Germinal center (tissue), 1 donor: ENCODE data around the gene C1QL1.
"Not testable (repeated sequence)": the region's sequence is repeated elsewhere in the genome, so short reads cannot be mapped to it uniquely, and the experiment has no call there.

Experiments used
- DNase-seq: peaks from one replicate; pipeline ENCODE4 v3.0.0; 2012; ENCODE audit warnings: mixed read lengths, low spot score

Gene C1QL1

DNA sequence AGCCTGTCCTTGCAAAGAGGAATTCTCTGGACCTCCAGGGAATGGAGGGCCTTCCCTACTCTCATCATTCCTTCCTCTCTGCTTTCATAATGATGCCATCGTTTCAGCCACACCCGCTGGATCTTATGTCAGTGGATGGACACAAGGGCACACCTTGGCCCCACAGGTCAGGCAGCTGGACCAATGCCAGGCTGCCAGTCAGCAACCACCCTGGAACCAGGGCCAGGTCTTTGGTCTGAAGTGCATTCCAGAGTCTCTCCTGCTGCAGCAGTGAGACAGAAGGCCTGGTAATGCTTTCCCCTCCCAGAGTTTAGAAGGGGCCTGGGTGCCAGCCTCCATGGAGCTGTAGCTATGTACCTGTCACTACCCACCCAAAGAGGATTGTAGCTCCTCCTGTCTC is 7.4 kb downstream of the C1QL1 start:
- no peak for DNase-seq

GRCh38 chr17:44959821-44960531 is 8.1 kb downstream of the C1QL1 start:
- no peak for DNase-seq

- DNase-seq, result no peak
Measured at GRCh38 chr17:44956998-44957981, 10.8 kb downstream of the C1QL1 start.

GRCh38 chr17:44955674-44956425 is 12.3 kb downstream of the C1QL1 start:
- DNase-seq, result no peak

DNA sequence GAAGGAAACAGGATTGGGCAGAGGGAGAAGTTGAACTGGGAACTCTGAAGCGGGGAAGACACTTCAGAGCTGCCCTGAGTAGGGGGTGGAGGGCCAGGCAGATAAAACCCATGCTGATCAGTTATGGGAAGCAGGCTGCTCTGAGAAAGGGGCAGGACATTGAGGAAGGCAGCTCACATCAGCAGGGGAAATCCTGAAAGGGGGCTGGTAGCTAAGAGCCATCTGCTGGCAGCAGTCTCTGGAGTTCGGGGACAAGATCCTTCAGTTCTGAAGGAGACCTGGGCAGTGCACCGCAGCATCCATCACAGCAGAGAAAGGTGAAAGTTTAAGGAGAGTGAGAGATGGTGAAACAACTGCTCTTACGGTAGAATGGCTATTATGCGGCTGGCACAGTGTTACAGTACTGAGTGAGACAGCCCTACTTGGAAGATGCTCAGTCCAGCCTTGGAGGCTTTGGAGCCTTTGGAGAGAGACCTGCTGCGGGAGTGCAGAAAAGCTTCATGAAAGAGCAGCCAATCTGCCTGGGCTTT is 15.1 kb downstream of the C1QL1 start:
- DNase-seq, result no peak

DNA sequence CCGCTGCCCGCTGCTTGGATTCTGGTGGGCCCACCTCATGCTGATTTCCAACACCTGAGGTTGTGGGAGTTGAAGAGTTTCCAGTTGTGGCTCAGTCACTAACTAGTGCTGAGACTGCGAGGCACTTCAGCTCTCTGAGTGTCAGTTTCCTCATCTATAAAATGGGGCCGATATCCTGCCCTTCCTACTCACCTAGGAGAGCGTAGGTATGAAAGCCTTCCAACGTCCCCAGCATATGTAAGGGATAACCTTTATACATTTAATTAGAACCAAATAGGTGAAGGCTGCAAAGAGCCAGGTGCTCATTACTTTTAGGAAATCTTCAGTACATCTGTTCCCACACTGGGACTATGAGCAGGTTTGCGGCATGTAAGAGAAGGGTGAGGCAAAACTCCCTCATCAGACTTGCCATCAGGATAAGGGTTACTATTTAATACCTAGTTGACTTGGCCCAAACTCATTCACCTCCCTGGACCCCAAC is 19.7 kb downstream of the C1QL1 start:
- no peak for DNase-seq

DNA sequence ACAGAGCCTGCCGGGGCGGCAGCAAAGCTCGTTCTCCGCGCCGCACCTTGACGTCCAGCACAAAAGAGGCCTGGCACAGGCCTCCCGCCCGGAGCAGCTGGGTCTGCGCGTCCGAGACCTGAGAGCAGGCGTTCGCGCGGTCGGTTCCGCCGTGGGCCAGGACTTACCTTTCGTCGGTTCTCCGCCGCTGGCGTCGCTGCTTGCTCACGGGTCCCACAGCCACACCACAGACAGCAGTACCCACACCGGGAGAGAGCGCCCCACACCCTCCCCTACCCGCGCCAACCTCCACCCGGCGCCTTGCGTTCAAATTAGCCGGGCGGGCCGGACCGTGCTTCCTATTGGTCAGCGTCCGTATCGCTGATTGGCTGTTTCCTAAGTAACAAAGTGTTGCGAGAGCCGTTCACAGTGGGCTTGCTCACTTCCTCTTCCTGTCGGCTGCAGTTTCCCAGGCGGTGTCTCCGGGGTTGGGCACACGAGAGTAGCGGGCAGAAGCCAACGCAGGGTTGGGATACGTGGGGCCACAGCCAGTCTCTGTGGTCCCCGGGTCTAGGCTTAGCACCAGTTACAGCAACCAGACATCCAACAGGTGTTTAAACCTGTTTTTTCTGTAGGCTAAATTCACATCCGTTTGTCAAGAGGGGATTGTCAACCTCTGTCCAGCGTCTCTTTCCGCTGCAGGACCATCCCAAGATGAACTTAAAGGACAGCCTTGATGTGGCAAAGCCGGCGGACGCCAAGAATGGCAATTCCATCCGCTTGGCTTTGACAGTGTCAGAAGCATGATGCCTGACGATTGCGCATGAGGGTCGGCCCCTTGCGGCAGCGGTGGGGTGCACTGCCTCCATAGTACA is 20.4 kb downstream of the C1QL1 start, which contains the start of gene KIF18B:
Gene KIF18B (minus strand): TSS at position 313 of the 854 bp plus-strand sequence. CDS start 11,429 bp downstream, outside the sequence.
- DNase-seq, result peak; percentile 99

- DNase-seq, result not testable (repeated sequence)
Measured at GRCh38 chr17:44945652-44946051, 22.5 kb downstream of the C1QL1 start.

DNA sequence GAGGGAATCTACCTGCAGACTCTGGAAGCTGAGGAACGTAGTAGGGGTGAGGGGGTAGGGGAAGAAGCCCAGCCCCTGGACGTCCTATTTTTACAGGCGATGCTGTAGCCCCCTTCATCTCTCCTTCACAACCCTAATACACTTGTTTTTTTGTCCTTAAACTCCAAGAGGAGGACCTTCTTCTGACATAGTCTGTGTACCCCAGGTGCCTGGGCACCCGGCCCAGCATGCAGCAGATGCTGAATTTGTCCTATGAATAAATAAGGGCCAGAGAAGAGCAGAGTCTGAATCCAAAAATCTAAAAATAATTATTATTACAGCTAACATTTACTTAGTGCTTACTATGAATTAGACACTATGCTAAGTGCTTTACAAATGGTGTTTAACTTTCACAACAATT is 25.6 kb downstream of the C1QL1 start:
- DNase-seq, result no peak

DNA sequence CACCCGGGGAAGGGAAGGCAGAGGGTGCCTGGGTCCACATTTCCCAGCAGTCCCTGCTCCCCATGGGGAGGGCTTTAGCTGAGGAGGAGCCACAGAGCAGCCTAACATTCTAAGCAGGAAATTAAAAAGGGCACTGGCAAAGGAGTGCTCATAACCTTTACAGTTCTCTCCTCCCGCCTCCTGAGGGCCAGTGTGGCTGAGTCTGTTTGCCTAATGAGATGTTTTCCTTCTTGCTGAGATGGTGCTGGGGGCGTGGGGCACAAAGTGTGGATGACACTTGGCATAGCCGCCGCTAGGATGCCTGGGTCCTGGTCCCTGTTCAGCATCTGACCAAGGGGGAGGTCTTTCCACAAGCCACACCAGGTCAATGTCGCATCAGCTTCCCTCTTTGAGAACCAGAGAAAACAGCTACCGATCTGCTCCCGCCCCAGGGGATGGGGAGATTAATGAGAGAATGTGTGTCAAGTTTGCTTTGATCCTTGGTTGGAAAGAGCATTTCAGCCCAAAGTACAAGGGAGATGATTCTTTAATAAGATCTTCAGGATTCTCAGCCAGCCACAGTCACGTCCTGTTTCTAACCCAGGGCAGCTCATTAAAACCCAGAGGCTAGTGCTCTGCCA is 26.3 kb downstream of the C1QL1 start:
- no peak for DNase-seq

DNA sequence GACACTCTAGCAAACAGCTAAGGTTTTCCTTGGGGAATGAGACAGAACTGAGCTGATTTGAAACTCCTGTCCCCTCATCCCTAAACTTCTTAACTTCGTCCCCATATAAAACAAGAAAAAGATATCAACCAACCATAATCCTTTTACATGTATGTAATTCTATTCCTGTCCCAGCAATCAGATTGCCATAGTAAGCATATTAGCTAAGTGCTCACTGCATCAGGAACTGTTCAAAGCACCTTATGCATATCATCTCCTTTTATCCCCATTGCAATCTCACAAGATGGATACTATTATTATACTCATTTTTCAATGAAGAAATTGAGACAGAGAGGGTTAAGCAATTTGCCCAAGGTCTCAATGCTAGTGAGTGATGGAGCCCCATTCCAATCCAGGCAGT is 27.3 kb downstream of the C1QL1 start:
- no peak for DNase-seq

GRCh38 chr17:44940317-44940716 is 27.8 kb downstream of the C1QL1 start:
- no peak for DNase-seq

GRCh38 chr17:44935116-44935515 is 33.0 kb downstream of the C1QL1 start:
- DNase-seq, result no peak

DNA sequence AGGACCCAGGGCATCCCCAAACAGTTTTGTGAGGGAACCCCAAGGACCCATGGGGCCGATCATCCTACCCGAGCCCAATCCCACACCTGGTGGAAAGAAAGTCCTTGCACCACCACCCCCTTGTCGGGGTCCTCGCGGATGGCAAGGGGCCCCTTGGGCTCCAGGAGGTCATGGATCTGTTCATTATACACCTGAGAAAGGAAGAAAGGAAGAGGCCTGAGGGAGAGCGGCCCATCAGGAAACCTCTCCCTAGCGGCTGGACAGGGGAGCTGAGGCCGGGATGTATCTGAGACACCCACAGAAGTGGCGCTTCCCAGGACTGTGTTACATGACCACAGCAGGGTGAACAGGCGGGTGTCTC is 33.4 kb downstream of the C1QL1 start:
- no peak for DNase-seq

GRCh38 chr17:44933824-44934744 is 34.0 kb downstream of the C1QL1 start:
- no peak for DNase-seq

DNA sequence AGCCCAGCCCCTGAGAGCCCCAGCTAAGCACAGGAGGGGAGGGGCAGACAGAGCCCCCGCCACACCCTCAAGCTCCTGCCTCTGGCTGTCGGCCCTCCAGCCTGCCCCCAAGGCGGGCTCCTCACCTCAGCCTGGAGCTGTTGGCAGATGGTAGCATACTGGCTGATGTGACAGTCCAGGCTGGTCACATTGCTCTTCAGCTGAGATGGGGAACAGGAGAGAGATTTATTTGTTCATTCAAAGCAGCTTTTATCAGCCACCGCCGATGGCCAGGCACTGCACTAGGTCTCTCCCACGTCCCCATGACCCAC is 35.4 kb downstream of the C1QL1 start:
- no peak for DNase-seq

DNA sequence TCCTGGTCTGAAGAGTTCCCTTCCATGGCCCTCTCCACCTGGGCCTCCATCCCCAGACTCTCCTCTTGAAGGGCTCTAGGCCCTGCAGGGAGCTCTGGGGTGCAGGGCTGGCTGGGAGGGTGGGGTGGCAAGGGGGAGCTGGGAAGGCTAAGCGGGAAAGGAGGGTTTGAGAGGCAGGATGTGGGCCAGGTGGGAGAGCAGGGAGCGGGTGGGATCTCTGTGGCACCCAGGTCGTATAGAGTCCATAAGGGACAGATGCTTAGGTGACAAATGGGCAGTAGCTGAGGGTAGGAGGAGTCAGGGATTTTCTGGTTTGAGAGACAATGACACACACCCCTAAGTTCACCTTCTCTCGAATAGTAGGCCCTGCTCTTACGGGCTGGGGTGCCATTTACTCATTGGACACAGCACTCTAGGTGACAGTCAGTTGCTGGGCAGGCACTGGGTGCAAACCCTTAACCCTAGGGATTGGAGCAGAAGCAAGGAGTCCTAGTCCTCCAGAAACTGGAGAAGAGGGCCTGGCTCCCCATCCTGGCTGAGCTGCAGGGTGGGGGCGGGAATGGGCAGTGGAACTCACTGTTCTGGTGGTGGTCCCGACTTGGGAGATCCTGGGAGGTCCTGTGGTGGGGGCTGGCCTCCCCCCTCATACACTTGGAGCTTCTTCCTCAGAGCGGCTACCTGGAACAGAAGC is 35.9 kb downstream of the C1QL1 start:
- no peak for DNase-seq

- no peak for DNase-seq
Measured at GRCh38 chr17:44931376-44931775, 36.7 kb downstream of the C1QL1 start.

DNA sequence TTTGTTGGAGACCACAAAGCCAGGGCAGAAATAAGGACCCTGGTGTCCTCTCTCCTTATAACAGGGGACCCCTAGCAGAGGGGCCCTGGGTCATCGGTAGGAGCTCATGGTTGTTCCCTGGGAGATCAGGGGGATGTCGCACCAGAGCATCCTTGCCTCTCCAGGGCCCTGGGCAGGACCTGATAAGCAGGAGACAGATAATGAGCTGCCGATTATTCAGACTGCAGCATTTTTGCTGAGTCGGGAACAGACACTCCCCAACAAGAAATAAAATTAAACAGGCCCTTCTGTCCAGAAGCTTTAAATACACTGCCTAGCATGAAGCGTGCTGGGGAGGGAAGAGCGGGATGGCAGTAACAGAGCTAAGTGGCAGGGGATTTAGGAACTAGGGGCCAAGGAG is 37.4 kb downstream of the C1QL1 start:
- DNase-seq, result no peak
